Kidney glomerular epithelial cell (primary cell): Measurements from ENCODE around the gene OCA2.
"Not testable (repeated sequence)": the region's sequence is repeated elsewhere in the genome, so short reads cannot be mapped to it uniquely, and the experiment has no call there.

Experiments
- DNase-seq: peaks from one replicate; lab custom pipeline; 2025; lab: John Stamatoyannopoulos, UW

Gene OCA2

DNA sequence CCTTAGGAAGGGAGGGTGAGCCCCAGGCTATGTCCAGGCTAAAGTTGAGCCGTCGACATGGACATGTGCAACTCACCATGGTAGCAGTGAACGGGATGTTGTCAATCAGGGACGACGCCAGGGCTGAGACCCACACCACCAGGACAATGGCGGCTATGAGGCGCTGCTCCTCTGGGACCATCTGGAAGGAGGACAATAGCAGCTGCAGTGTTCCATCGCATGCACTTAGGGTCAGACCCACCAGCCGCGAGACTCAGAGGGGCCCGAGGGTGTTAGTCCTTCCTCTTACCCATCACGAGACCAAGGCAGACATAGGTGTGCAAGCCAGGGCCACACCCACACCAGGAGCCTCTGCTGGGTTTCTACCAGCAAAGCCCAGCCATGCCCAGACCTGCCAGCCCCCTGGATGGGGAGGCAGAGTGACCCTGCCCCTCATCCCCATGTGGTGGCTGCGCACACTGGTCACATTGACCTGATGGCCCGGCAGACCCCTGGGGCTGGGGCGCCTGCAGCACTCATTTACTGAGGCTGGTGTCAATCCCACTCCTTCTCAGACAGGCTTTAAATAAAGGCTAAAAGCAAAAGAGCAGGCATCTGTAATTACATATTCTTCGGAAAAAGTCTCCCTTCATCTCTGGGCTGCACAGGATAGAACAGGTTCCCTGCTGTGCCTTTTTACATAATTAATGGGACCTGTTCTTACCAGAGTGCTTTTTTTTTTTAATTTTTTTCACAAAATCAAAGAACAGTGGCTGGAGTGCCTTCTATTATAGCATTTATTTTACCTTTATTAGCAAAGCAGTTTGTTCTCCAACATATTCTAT is 227.8 kb downstream of the OCA2 start:
- DNase-seq = no peak

DNA sequence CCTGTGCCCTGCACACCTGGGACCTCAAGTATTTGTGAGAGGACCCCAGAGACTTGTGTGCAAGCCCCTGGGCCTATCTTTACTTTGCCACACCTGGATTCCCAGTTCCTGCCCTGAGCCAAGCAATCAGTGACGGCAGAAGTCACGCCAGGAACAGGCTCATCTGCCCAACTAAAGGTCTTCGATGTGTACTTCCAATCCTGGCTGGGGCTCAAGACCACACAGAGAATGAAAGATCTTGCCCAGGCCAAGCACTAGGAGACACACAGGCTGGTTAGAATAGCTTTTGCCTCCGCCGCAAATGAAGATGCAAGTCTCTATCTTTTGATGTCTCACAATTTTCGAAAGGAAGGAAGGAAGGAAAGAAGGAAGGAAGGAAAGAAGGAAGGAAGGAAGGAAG is 228.8 kb downstream of the OCA2 start:
- no peak for DNase-seq

DNA sequence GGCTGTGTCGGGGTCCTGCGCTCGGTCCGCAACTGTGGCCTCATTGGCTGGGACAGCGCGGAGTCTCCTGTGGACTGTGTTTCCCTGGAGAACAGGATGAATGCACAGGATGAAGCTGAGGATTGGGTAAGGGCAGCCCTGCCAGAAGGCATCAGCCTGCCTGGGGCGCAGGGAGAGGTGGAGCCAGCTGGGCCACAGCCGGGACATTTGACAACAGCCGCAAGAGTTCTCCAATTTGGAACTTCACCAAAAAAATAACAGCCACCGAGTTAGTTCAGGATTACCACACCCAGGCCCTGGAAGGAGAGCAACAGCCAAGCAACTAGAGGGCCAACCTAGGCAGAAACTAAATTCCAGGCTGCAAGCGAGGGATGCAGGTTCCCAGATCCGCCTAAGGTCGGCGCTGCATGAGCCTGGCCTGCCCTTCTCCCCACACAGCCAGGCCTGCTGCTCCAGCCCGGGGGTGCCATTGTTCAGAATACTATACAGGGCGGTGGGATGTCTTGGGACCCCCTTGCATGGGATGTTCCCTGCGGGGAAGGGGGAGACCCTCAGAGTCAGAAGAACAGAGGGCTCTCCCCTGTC is 229.3 kb downstream of the OCA2 start:
- no peak for DNase-seq

DNA sequence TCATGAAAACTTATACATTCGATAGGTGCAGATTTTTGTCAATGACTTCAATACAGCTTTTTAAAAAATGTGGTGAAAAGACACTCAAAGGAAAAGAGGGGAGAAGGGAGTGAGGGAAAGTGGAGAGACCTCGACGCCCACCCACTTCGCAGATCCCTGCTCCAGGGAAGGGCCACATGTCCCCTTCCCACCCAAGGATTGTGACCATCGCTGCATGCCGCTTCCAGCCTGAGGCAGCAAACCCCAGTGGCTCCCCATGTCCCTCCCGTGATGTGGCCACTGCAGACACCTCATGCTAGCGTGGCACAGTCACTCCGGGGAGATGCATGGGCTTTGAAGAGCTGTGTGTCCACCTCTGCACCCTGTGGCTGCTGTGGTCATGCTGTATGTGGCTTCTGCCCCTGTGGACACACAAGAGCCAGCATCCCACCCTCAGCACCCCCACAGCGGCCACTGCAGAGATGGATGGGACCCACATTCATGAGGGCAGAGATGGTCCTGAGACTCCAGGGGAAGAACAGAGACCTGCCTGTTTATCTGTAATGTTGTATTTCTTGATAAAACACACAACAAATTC is 230.2 kb downstream of the OCA2 start:
- DNase-seq = no peak

DNA sequence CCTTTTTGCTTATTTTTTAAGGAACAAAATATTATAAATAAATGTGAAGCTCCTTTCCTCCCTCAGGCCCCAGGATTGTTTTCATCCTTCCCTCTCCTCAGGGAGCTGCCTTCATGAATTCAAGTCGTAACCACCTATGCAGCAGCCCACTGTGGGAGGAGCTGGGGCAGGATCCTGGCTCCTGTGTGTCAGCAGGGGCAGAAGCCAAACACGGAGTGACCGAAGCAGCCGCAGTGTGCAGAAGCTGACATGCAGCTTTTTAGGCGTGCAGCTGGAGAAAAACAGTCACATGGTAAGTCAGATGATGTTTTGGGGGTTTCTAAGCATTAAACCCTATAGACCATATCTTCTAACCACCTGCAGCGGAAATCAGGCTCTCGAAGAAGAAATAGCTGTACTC is 231.3 kb downstream of the OCA2 start:
- no peak for DNase-seq

DNA sequence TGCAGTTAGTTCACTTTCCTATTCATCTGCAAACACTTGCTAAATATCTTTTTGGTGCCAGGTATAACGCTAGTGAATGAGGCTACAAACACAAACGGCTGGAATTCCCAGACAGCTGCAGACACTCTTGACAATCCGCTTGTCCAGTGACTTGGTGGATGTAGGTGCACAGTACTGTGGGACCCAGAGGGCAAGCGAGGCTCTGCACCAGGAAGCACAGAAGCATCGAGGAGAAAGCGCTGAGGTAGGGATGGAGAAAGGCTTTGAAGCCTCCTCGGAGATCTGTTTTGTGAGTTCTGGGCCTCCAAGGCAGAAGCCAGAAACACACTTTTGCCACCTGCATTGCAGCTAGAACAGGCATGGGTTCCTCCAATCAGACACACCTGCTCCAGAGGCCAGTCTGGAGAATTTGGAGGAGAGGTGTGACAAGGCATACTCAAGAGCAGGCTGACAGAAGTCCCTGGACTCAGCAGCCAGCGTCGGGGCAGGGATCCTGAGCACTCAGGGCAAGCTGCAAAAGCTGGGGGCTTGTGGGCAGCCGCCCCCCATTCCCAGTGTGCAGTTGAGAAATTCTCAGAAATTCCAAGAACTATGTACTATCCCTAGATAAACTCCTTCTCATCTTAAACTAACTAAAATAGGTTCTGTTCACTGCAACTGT is 232.5 kb downstream of the OCA2 start:
- no peak for DNase-seq

DNA sequence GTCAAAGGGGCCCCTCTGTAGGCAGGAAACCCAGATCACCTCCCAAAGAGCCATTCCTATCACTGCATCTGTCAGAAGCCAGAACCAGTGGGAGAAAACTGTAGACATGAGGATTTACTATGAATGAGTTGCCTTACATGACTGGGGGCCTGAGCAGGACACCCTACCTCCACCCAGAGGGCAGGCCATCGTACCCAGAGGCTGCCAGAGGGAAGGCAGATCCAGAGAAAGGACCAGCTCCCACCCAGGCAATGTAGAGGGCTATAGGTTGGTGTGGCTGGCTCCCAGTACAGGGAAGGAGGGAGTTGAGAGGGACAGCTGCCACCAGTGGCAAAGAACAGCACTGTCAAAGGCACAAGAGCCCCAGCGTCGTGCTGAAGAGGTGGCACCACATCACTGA is 233.2 kb downstream of the OCA2 start:
- no peak for DNase-seq

DNA sequence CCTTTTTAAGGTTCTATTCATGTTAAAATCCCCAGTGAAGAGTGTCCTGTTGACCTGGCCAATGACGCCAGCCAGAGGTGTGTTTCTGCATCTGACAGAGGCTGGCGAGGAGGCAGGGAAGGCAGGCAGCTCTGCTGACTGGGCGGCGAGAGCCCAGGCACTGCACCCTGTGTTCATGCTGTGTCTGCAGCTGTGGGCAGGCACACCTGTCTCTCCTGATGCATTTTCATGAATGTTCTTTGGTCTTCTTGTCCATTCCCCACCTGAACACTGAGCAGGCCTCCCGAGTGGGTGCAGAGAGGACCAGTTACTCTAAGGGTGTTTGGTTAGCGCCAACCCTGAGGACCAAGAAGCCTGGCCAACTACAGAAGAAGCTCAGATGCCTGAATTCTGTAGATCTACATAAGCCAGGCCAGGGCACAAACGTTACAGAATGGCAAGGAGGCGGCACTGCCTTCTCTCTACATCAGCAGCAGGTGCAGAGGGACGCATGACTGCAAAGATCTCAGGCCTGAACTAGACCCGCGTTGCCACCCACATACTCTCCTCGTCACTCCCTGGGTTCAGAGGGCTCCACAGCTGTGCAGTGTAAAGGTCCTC is 233.7 kb downstream of the OCA2 start:
- DNase-seq = no peak

DNA sequence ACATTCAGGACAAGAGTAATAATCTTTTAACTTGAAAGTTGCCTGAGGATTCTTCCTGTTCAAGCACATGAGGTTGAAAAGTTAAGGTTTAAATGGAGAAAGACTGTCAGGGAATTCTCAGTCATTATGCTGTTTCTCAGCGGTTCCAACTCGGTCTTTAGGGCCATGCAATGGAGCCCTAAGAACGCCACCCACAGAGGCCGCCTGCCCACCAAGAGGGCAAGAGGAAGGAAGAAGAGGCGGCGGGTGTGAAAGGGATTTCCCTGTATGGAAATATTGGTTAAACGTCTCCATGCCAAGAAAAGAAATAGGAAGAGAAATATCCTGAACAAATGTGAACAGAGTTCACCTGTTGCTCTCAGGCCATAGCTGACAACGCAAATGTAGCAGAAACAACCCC is 234.4 kb downstream of the OCA2 start:
- DNase-seq = no peak

DNA sequence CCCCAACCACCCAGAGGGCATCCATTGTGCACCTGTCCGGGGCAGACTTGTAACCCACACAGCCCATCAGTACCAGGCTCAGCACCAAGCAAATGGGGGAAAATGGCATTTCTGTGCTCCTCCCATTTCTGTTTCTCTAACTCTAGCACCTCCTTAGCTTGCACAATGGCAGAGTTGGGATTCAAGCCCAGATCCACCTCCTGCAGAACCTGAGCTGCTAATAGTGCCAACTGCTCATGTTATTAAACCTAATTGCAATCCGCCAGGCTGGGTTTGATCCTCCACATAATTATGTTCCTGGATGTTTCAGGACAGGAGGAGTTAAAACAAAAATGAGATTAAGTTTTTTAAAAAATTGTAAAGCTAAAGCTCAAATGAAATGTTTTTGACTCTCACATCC is 235.0 kb downstream of the OCA2 start:
- no peak for DNase-seq

DNA sequence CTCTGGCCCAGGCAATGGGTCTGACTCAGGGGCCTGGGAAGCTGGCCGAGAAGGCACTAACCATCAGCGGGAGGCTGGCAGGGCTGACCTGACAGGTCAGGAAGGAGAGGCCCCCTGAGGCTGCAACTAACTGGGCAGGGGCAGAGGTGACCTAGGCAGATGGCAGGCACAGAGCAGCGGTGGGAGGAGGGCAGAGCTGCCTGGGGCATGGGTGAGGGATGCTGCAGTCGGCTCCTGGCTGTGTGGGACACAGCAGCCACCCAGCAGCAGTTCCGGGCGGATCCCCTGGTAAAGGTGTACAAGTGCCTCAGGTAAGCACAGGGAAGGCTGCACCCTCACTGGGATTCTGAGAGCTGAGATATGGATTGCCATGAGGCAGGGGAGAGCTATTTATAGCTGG is 236.1 kb downstream of the OCA2 start:
- DNase-seq = no peak

DNA sequence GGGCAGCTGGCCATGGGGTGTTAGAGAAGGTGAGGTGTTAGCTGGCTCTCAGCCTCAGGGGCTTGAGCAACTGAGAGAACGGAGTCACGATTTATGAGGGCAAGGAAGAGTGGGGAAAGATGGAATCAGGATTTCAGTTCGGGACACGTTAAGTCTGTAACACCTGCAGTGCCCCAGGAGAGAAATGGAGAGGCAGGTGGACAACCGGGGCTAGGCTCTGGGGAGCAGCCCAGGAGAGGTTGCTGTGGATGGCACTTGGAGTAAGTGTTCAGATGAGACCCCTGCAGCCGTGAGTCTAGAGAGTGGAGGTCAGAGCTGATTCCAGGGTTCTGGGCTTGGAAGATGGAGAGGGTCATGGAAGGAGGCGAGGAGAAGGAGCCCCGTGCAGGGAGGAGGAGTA is 237.9 kb downstream of the OCA2 start:
- DNase-seq = no peak

DNA sequence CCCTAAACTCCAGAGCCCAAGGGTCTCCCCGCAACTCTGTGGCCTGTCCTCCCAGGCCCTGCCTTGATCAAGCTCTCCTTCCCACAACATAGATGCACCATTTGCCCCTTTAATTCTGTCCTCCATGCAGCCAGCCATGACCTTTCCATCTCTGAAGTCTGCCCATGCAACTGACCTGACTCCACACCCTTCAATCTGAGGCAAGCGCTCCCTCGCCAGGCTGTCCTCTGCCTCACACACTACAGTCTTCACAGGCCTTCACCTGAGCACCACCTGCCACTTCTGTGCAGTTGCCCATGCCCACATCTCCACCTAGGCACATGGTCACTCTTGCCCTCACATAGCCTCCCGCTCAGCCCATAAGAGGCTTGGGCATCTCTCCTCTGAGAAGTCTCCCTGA is 244.0 kb downstream of the OCA2 start:
- no peak for DNase-seq

DNA sequence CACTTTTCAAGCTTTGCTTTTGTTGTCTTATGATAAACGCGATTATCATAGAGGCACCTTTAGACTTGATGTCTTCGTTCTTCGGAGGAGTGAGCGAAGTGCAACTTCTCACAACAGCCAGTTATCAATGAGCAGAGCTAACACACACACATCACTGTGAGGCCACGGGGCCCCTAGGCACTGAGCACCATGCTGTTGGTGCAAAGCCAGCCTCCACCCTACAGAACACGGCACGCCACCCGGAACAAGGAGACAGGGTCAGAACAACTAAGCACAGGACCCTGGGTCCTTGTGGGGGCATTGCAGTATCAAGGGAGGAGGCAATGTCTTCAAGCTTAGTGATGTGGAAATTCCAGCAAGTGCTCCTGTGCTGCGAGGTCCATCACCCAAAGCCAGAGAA is 244.5 kb downstream of the OCA2 start:
- DNase-seq = no peak

DNA sequence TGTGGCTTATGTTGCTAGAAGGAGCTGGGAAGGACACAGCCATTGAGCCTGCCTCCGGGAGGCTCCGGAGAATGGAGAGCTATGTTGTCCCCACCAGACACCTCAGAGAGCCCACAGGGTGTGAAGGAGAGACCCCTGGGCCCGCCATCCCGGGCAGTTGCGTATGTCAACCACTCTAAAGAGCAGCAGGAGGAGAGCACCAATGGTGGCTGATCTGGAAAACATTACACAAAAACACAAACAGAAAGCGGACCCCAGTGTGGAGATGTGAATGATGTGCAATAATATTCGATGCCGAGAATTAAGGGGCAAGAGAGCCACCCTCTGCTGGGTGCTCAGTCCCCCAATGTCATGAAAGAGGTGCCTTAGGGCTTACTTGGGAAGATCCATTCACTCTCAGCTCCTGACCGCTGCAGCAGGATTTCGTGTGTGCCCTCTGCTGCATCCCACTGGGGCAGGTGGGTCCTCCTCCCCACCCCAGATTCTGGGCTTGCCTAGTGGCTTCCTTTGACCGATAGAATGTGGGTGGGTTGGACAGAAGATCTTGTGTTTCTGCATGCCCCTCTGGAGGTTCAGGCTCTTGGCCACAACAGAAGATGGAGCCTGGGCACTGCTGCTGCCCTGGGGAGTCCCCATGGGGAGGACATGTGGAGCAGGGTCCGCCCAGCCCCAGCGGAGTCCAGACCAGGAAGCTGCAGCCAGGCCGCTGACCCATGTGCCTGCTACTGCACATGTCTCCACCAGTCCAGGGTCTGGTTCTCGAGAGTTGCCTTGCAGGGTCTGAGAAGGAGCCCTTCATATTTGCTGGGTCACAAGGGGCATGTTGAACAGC is 245.3 kb downstream of the OCA2 start:
- no peak for DNase-seq

DNA sequence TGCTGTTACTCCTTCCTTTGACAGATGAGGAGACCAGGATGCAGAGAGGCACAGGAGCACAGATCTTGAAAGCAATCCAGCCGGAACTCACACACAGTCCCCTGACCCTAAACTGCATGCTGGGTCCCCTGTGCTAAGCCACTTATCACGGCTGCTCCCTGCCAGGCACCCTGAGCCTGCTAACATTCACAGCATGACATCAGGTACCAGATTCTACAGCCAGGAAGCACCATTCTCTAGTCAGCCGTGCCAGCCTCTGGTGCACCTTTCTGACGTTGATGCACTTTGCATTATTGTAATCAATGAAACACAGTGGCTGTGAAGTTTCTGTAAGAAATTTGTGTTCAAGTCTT is 247.3 kb downstream of the OCA2 start:
- DNase-seq = no peak

DNA sequence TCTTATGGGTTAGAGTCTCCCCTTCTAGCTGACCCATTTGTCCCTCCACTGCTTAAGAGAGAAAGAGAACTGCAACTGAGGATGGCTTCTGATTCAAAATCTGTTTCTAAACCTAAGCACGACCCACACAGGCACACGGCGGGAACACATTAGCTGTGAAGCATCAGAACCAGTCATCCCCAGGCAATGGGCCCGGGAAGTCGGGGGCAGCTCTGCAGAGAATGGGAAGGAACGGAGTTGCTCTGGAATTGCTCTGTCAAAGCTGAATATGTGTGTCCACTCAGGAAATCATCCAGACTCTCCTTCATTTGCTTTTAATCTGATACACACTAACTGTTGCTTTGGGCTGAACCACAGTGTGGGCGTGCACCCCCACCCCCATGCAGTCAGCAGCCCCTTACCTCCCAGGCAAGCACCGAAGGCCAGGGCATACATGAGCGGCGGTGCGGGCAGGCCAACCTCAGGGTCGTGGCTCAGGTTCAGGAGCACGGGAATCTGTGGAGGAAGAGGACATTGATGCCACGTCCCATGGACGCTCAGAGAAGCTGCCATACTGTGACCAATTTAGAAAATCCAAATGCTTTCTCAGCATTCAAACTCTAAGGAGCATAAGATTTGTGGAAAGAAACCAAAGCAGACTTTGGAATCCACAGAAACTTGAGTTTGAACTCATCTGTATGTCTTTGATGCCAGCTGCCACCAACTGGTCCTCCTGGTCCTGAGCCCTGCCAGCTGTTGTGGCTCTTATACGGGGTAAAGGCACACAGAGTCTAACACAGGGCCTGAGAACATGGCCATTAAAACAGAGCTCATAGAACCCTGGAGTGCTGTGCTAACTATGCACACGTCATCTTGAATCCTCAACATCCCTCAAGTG is 247.9 kb downstream of the OCA2 start:
- no peak for DNase-seq

DNA sequence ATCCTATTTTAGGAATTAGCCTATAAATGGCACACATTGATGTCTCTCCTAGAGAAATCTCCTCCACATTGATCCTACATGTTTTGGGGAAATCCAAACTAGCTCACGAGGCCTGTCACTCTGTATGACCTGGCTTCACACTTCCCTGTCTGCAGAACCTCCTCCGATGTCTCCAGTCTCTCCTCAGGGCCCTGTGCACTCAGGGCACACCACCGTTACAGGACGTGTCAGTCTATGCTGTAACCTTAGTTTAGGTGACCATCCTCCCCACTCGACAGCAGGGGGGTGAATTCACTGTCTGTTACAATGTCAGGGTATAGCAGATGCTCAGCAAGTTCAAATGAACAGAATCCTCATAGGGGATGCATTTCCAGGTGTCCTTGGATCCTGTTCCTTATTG is 249.1 kb downstream of the OCA2 start:
- no peak for DNase-seq

DNA sequence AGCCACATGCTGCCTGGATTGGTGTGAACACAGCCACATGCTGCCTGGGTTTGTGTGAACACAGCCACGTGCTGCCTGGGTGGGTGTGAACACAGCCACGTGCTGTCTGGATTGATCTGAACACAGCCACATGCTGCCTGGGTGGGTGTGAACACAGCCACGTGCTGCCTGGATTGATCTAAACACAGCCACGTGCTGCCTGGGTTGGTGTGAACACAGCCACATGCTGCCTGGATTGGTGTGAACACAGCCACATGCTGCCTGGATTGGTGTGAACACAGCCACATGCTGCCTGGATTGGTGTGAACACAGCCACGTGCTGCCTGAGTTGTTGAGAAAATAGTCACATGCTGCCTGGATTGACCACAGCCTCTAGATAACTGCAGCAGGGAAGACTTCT is 250.2 kb downstream of the OCA2 start:
- DNase-seq = not testable (repeated sequence)

DNA sequence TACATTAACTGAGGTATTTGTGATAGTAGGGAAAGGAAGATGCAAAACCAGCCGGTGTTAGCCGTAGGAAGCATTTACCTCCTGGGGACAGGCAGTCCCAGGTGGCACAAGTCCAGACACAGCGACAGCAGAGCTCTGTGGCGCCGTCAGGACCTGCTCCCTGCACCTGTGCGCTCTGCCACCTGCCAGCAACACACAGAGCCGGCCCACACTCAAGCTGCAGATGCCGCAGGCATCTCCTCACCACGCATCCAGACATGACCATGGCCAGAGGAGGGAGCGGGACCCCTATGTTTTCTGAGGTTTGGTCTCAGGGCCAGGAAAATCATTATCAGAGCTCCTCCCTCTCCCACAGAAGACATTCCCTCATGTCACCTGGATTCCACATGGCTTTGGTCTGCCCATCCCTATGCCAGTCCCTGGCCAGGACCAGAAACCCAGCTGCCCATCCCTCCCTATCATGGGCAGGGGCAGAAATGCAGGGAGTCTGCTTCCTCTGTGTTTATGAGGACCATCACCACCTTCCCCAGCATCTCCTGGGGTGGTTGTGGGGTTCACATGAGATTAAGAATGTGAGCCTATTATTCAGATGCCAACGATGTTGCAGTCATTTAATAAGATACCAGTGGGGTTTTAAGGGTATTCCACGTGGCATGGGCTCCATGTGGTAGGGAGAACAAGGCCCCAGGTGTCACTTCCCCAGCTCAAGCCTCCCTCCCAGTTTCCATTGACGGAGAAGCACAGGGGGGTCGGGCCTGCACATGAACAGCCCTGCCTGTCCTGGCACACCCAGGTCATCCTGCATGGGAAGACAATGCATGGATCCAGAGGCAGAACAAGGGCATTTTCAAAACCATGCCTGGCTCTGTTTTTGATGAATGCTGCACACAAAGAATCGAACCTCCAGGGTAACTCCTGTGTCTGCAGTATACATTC is 251.1 kb downstream of the OCA2 start:
- DNase-seq = no peak
